PC-3 (cell line): Measurements from ENCODE around the gene BEGAIN. TPM values are rescaled to one million over a fixed set of nuclear protein-coding genes. Genes with fewer than 3 reads are reported as not detected.

Experiments
- ATAC-seq: fragments of 200-7000 bp; cut with Tn5 transposase; 2 replicates; pipeline ENCODE4 v1.9.1; 2020; ENCODE audit warnings: mild to moderate bottlenecking, moderate library complexity
- BruUV-seq: library from RNA; stranded (reverse); fragments of 400-500 nt; replicated peaks from 2 replicates; lab custom pipeline; 2021; lab: Mats Ljungman, UMichigan
- CTCF ChIA-PET: fragments of 300-600 bp; sonication (Branson Sonifier 250); formaldehyde crosslinking; loops from one replicate; lab custom pipeline; 2022; ENCODE audit warnings: antibody characterized with exemption; lab: Charles Lee
- POLR2A ChIA-PET: fragments of 300-600 bp; sonication (Branson Sonifier 250); formaldehyde crosslinking; loops from one replicate; lab custom pipeline; 2022; ENCODE audit warnings: antibody characterized with exemption; ENCODE audit not compliant: unreplicated experiment; lab: Charles Lee
- DNase-seq: peaks from one replicate; pipeline ENCODE4 v3.0.0-alpha.2; 2015
- H2AFZ ChIP-seq: fragments of 300-600 bp; sonication (generic); 2 replicates; pipeline ENCODE4 v1.6.0; 2016; ENCODE audit warnings: antibody characterized with exemption, low read length
- H3F3A ChIP-seq: fragments of 300-600 bp; sonication (generic); one replicate; pipeline ENCODE4 v1.6.0; 2017; ENCODE audit warnings: antibody characterized with exemption, low read length, control low read depth, mild to moderate bottlenecking; ENCODE audit not compliant: unreplicated experiment
- H3K27ac ChIP-seq: fragments of 300-600 bp; sonication (generic); 2 replicates; pipeline ENCODE4 v1.5.1; 2016; ENCODE audit warnings: mild to moderate bottlenecking, low read length
- H3K27me3 ChIP-seq: fragments of 300-600 bp; sonication (generic); 2 replicates; pipeline ENCODE4 v1.6.1; 2016; ENCODE audit warnings: low read length, mixed read lengths
- H3K36me3 ChIP-seq: fragments of 300-600 bp; sonication (generic); 2 replicates; pipeline ENCODE4 v1.6.1; 2016; ENCODE audit warnings: low read depth, mixed run types, low read length, mixed read lengths
- H3K4me1 ChIP-seq: fragments of 300-600 bp; sonication (generic); 2 replicates; pipeline ENCODE4 v1.5.1; 2016; ENCODE audit warnings: low read length; ENCODE audit not compliant: insufficient read depth
- H3K4me2 ChIP-seq: fragments of 300-600 bp; sonication (generic); 2 replicates; pipeline ENCODE4 v1.6.0; 2016; ENCODE audit warnings: low read length
- H3K4me3 ChIP-seq: fragments of 300-600 bp; sonication (generic); 2 replicates; pipeline ENCODE4 v1.5.1; 2016; ENCODE audit warnings: mild to moderate bottlenecking, low read length, mixed read lengths
- H3K79me2 ChIP-seq: fragments of 300-600 bp; sonication (generic); 2 replicates; pipeline ENCODE4 v1.6.1; 2017; ENCODE audit warnings: low read length, mixed read lengths
- H3K9ac ChIP-seq: fragments of 300-600 bp; sonication (generic); 2 replicates; pipeline ENCODE4 v1.6.0; 2016; ENCODE audit warnings: mild to moderate bottlenecking, low read length
- H3K9me2 ChIP-seq: fragments of 300-600 bp; sonication (generic); replicated peaks from 2 replicates; pipeline ENCODE4 v1.6.1; 2016; ENCODE audit warnings: mixed run types, low read length, mixed read lengths
- H3K9me3 ChIP-seq: fragments of 300-600 bp; sonication (generic); 2 replicates; pipeline ENCODE4 v1.6.1; 2016; ENCODE audit warnings: low read length, mixed read lengths
- H4K20me1 ChIP-seq: fragments of 300-600 bp; sonication (generic); 2 replicates; pipeline ENCODE4 v1.6.1; 2016; ENCODE audit warnings: low read length, mixed read lengths
- CTCF ChIP-seq: fragments of 300-600 bp; sonication (generic); conservative IDR thresholded peaks from 2 replicates; pipeline ENCODE4 v1.5.1; 2017; ENCODE audit warnings: antibody characterized with exemption, low read depth, mild to moderate bottlenecking, low read length
- EZH2 ChIP-seq: fragments of 300-600 bp; sonication (generic); IDR thresholded peaks from one replicate; pipeline ENCODE4 v1.6.1; 2017; ENCODE audit warnings: antibody characterized with exemption, mild to moderate bottlenecking, low read length; ENCODE audit not compliant: unreplicated experiment
- EZH2phosphoT487 ChIP-seq: fragments of 300-600 bp; sonication (generic); IDR thresholded peaks from 2 replicates; pipeline ENCODE4 v1.6.1; 2018; ENCODE audit warnings: mild to moderate bottlenecking, antibody characterized with exemption, low read length, borderline replicate concordance
- intact Hi-C: fragments of 100-400 bp; cut with micrococcal nuclease; formaldehyde crosslinking; loops from 2 replicates; pipeline ENCODE4 v1.9.0; 2023
- total RNA-seq: library from RNA; depleted of rRNA; stranded (reverse); fragments of >200 nt; gene quantifications from 2 replicates; pipeline ENCODE4 v1.2.3, GENCODE V29; 2014

BEGAIN gene
- total RNA-seq, 1 experiment from 2014 or later, result 3.8 TPM

- Histone ChIP-seq H3K4me2 (no peak overlapping the region), H3K79me2 (no peaks in the 10 kb centered on the region), H3K9ac (no peak overlapping the region), H3K4me3 (no peak overlapping the region), H3K27ac (no peak overlapping the region), H3F3A (no peaks in the 10 kb centered on the region), H4K20me1 (no peaks in the 10 kb centered on the region), H3K36me3 (no peaks in the 10 kb centered on the region), H3K9me2 (no peaks in the 10 kb centered on the region), H3K4me1 (no peaks in the 10 kb centered on the region), H2AFZ (no peak overlapping the region), H3K27me3 (0 out of 2 replicates have a peak, but pooled peaks cover 2% of the 10 kb centered on the region), H3K9me3 (no peaks in the 10 kb centered on the region)
- no TSS peak for BruUV-seq
- ATAC-seq (no peak), DNase-seq (no peak)
- ChIA-PET CTCF (no interaction called here), POLR2A (no interaction called here)
- intact Hi-C loops, result no loop called here
- no peak for TF ChIP-seq EZH2
- no peak for TF ChIP-seq EZH2phosphoT487
- no peak for TF ChIP-seq CTCF
These were observed 12.6 kb downstream of the BEGAIN start for GRCh38 chr14:100574642-100575031.

GRCh38 chr14:100573757-100574641 lies 13.2 kb downstream of the BEGAIN start:
- Histone ChIP-seq H3K9me3 (no peaks in the 10 kb centered on the region), H4K20me1 (no peaks in the 10 kb centered on the region), H3F3A (no peaks in the 10 kb centered on the region), H3K4me3 (no peak overlapping the region), H3K9me2 (no peaks in the 10 kb centered on the region), H3K27ac (no peak overlapping the region), H3K4me2 (no peak overlapping the region), H3K27me3 (peaks cover 8% of the 10 kb centered on the region), H3K9ac (no peak overlapping the region), H2AFZ (no peak overlapping the region), H3K36me3 (no peaks in the 10 kb centered on the region), H3K4me1 (no peaks in the 10 kb centered on the region), H3K79me2 (no peaks in the 10 kb centered on the region)
- BruUV-seq, result no TSS peak
- ChIA-PET CTCF (no interaction called here), POLR2A (no interaction called here)
- intact Hi-C loops, result no loop called here
- DNase-seq, result no peak
- ATAC-seq, result no peak
- TF ChIP-seq EZH2phosphoT487 (no peak), CTCF (no peak), EZH2 (no peak)
